WTC11 (cell line): ENCODE measurements around the gene ZFP92.

Experiments used
- CTCF ChIP-seq: fragments of 200-600 bp; IDR thresholded peaks from 2 replicates; pipeline ENCODE4 v1.8.0; 2022; ENCODE audit warnings: antibody characterized with exemption
- FOXP1 ChIP-seq: sonication (generic); formaldehyde crosslinking; IDR thresholded peaks from 2 replicates; pipeline ENCODE4 v1.8.0; 2022; ENCODE audit warnings: missing genetic modification reagents, mild to moderate bottlenecking, moderate library complexity, borderline replicate concordance
- HMGXB4 ChIP-seq: sonication (generic); formaldehyde crosslinking; IDR thresholded peaks from 2 replicates; pipeline ENCODE4 v1.8.1; 2023; ENCODE audit warnings: mild to moderate bottlenecking, moderate library complexity, missing genetic modification reagents
- PRDM15 ChIP-seq: sonication (generic); formaldehyde crosslinking; IDR thresholded peaks from 2 replicates; pipeline ENCODE4 v1.8.0; 2022; ENCODE audit warnings: missing genetic modification reagents

GRCh38 chrX:153405426-153405825 lies 5.8 kb upstream of the ZFP92 start:
- TF ChIP-seq PRDM15 (CRISPR knock-in tag) (no peak), HMGXB4 (CRISPR knock-in tag) (no peak), CTCF (no peak), FOXP1 (CRISPR knock-in tag) (no peak)
